Measurements from ENCODE around the gene CAPN8. TPM values are rescaled to one million over a fixed set of nuclear protein-coding genes. Genes with fewer than 3 reads are reported as not detected.
A peak's percentile ranks its signal among the peaks of the same experiment; 100 is the strongest.

Gene CAPN8
- total RNA-seq, 1 donor from 2014 or later: not detected

DNA sequence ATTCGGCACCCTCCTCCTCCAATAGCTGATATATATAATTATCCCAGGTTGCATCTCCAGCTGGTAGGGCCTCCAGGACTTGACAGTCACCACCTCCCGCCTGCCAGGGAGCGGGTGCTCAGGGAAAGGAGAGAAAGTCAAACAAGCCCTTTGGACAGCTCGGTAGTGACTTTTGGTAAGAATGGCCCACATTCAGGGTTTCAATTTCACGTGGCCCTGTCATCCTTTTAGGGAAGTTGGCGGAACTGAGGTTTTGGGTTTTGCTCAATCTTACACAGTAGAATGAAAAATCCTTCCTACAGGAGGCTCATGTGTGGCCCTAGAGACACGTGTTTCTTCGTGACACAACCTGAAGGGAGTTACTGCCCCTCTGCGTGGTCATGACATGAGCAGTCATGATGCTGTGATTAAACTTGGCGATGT is 44.2 kb downstream of the CAPN8 start:
- FAIRE-seq (no peak), DNase-seq (ENCODE audit: low spot score in 2 of 2) (no peak)

DNA sequence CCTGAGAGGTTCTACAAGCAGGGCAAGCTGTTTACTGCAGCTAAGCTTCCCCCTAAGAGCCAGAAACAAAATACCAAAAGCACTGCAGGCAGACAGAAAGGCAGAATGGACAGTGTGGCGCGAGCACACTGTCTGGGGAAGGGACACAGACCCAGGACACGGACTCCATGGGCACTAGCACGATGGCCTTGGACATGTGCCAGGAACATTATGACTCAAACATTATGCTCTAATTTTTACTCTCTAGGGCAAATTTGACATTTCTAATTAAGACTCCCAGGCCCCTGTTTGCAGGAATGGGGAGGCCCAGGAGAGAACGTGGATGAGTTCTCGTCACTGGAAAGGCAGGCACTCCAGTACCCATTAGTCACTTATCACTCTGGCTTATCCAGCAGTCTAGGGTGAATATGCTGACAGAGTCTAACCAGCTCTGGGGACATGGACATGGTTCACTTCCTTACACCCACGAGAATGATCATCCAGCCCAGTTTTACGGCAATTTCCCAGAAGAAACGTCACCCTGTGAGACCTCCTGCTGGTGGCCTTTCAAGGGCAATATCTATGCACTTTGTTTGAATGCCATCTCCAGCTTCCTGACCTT is 45.1 kb downstream of the CAPN8 start:
- FAIRE-seq: no peak
- no peak for DNase-seq (ENCODE audit: low spot score in 2 of 2)

DNA sequence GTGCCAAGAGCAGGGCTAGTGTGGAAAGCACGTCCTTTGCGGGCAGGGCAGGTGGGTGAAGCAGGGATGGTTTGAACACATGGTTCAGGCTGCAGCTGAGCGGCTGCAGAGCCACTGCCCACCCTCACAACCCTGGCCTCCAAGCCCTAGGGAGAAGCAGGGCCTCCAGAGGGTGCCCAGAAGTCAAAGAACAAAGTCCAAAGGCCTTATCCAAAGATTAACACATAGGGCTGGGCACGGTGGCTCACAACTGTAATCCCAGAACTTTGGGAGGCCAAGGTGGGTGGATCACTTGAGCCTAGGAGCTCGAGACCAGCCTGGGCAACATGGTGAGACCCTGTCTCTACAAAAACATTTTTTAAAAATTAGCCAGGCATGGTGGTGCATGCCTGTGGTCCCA is 46.8 kb downstream of the CAPN8 start:
- DNase-seq (ENCODE audit: low spot score in 2 of 2): no peak
- no peak for FAIRE-seq

DNA sequence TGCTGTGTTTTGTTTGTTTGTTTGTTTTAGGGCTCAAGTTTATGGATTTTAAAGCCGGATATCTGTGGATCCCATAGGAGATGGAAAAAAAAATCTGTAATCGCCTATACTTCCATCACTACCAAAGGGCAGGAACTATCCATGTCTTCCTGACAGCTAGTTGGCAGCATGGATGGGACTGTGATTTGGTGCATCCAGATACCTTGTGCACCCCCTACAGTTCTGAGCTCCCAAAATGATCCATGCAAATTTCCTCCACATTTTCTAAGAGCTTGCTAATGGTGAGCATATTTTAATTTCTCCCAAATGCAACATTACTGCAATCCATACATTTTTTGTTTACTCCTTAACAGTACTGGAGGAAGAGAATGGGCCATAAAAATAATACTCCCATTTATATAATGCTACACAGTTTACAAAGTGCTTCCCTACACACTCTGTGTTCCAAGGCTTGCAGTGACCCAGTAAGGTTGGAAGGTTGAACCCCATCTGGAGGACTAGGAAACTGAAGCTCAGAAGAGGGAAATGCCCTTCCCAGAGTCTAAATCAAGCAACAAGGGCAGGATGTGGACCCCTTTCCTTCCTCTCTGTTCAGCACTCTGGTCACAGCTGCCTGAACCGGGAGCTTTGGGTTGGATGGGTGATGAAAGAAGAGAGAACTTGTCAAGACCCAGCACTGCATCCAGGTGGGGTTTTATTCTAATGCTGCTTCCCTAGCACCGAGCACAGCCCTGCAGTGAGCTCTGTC is 48.0 kb downstream of the CAPN8 start:
- DNase-seq (ENCODE audit: low spot score in 2 of 2) (no peak), FAIRE-seq (no peak)

DNA sequence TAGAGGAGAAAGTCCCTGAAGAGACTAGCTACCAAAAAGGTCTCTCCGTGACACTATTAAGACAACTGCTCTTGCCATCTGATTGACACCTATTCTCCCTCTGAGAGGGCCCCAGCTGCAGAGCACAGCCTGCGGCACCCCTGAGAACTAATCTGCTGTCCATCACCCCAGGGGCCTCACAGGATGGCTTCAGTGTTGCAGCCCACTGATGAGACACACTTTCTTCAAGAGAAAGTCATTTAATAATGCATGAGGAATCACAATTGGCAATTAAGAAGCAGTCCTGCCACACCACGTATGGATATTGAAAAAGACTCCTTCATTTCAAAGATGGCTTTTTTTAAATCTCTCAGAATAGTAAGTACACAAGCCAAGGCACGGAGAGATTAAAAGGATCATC is 48.9 kb downstream of the CAPN8 start:
- FAIRE-seq (no peak), DNase-seq (ENCODE audit: low spot score in 2 of 2) (no peak)

DNA sequence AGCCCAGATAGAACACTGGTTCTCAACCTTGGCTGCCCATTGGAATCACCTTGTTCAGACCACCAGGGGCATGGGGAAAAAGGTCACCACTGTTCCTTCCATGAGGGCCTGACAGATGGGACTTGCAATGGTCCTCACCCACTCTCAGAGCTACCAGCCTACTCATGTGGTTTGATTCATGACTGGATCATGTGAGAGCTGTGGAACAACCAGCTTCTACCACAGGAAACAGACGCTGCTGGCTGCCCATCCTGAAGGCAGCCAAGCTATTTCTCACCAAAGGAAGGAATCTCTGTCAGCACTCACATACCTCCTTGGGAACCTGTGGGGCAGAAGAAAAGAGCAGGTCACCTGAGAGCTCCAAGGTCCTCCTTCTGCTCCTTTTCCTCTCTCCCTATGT is 53.6 kb downstream of the CAPN8 start:
- FAIRE-seq: no peak

DNA sequence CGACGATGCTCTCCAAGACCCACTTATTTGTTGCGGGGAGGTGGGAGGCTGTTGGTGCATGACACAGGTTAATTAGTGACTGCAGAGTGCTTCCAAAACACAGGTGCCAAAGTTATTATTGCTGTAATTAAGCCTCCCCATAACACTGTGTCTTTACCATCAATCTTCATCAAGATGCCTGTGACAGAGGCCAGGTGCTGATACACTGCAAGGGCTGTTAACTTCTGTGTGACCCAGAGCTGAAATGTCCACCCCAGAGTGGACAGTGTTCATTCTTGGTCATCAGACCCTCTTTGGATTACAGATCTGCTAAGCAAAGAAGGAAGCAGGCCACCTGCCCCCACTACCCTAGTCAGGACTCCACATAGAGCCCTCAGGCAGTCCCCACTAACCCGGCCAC is 55.5 kb downstream of the CAPN8 start:
- no peak for DNase-seq (ENCODE audit: low spot score in 2 of 2)
- no peak for FAIRE-seq

More for the DNA sequence above, 53.6 kb downstream of the CAPN8 start:
- no peak for DNase-seq (ENCODE audit: low spot score in 2 of 2)

DNA sequence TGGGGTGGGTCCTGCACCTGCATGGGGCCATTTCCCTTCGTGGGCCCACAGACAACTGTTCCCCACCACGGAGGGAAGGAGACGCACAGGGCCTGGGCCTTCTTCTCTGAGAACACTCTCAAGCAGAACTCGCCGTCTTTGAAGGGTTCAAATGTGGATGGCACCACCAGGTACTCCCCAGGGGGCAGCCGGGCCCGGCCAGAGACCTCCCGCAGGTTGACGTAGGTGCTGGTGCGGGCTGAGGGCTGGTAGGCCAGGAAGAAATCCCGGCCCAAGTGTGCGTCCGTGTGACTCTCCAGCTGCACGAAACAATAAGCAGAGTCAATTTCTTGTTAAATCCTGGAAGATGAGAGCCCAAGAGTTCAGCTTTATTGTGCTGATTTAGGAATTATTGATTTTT is 56.4 kb downstream of the CAPN8 start:
- no peak for DNase-seq (ENCODE audit: low spot score in 2 of 2)
- FAIRE-seq: no peak

DNA sequence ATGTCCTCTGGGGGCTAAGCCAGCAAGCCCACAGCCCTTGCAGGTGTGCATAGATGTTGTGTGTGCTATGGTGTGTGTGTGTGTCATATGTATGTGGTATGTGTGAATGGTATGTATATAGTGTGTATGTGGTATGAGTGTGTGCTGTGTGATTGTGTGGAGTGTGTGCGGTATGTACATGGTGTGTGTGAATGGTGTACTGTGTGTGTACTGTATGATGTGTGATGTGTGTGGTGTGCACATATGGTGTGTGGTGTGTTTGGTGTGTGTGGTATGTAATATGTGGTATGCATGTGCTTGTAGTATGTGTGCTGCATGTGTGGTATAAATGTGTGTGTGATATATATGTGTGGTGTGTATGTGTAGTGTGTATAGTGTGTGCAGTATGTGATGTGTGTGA is 107.0 kb downstream of the CAPN8 start:
- FAIRE-seq (no peak), DNase-seq (ENCODE audit: low spot score in 2 of 2) (no peak)

DNA sequence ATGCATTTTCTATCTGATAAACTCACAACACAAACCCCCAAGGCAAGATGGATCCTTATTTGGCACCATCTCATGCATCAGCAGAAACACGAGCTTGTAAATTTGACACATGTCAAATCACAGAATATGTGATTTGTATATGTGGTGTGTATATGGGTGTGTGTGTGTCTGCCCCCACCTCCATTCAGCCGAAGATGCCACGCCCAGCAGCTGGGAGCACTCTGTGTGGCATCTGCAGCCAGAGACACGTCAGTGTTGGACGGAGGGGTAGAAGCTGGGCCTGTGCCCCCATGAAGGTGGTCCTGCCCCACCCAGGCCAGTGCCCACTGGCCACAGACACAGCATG is 108.4 kb downstream of the CAPN8 start:
- no peak for FAIRE-seq
- DNase-seq (ENCODE audit: low spot score in 2 of 2): no peak

DNA sequence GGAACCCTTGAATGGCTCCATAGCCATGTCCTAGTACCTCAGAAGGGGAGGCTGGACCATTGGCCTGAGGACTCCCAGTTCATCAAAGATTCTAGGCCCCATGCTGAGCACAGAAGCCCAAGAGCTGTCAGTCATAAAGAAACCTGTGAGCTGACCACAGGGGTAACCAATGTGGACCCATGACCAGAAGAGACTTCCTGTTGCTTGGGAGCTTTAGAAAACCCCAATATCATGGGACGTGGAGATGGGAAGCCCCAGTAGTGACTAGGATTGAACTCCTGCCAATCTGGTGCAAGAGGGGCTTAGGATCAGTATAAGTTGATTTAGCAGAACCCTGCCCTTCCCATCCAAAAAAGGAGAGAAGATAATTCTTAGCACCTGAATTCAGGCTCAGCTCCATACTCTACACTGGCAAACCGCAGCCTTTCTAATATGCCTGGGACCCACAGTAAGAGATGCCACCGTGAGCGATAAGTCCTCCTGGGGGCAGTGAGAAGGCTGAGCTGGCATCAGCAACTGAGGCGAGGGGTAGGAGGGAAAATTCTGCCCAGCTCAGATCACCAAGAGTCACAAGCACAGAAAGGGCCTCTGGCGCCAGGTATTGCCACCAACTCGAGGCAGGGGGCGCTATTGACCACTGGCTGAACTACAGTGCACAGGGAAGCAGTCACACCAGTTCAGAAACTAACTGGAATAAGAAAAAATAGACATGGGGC is 108.9 kb downstream of the CAPN8 start:
- FAIRE-seq (no peak), DNase-seq (ENCODE audit: low spot score in 2 of 2) (no peak)

DNA sequence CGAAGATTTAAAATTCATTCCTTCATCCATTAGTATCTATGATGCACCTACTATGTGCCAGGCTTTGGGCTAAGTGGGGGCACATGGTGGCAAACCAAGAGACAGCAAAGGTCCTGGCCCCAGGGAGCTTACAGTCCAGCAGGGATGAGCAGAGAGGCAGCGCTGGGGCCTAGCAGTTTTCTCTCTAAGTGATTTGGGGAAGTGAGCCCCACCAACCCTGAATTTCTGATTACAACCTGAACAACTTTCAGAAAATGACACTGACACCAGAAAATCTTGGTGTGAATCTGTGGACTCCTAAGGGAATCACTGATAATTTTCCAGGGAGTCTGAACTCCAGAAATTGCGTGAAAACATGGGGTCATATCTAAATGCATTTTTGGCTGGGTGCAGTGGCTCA is 111.5 kb downstream of the CAPN8 start:
- no peak for DNase-seq (ENCODE audit: low spot score in 2 of 2)
- no peak for FAIRE-seq

DNA sequence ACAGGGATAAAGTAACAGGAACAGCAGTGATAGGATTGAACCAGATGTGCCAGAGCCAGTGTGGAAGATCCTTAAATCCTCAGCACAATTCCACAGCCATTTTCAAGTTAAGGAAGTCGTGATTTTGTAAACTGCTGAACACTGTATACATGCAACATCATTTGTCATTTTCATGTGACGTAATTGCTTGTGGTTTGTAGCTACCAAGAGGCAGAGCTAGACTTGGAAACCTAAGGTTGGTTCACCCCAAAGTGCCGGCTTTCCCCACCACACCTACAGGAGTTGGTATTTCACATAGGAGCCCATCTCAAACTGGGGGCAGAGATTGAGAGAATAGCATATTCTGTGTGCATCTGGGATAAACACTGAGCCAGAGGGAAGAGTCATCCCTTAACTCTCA is 113.9 kb downstream of the CAPN8 start:
- DNase-seq (ENCODE audit: low spot score in 2 of 2): no peak
- no peak for FAIRE-seq

DNA sequence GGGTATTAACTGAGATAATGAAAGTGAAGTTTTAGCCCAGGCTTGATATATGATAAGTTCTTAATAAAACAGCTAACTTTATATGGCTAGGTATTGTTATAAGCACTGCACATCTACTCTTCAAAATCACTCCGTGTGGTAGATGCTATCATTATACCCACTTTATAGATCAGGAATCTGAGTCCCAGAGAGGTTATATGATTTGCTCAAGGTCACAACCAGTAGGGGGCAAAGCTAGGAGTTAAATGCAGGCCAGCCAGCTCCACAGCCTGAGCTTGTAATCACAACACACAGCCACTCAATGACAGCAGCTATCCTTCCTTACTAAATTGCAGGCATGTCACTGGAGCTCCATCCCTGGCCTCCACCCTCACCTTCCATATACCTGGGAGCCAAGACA is 115.8 kb downstream of the CAPN8 start:
- DNase-seq (ENCODE audit: low spot score in 2 of 2) (no peak), FAIRE-seq (no peak)

DNA sequence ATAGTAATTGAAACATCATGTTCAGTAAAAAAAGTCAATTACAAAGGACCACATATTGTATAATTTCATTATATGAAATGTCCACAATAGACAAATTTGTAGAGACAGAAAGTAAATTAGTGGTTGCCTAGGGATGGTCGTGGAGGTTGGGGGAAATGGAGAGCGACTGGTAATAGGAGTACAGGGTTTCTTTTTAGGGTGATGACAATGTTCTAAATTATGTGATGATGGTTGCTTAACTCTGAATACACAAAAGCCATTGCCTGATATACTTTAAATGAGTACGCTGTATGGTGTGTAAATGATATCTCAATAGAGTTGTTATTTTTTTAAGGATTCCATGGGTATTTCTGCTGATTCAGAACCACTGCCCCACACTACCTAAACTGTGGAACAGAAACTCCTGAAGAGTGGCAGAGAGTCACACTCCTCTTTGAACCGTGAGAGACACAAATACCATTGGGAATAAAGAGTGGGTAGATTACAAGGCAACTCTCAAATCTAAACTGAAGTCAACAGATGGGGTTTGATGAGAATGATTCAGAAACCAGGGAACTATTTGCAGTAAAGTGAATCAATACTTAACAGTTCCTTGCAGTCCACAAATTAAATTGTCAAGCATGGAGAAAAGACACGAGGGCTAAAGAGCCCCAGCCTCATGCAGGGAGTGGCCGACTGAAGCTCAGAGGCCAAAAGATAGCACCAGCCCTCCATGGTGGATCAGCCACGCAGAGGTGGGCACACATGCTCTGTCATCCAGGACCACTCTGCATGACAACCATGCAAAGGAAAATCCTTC is 118.0 kb downstream of the CAPN8 start:
- DNase-seq (ENCODE audit: low spot score in 2 of 2): no peak

DNA sequence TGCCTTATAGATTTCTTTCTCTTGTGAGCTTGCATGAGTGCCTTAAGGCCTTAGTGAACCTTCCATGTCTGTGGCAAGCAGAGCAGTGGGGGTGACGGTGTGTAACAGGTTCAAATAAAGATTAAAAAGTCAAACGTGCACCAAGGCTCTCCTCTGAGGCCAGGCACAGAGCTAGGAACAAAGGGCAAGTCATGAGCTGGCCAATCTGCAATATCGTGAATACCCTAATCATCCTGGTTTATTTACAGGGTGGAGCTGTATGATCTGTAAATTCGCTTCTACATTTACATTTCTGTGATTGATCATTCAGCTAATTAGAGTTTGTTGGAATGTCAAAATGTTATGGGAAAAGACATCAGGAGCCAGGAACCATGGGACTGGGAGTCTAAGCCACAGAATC is 120.2 kb downstream of the CAPN8 start:
- DNase-seq (ENCODE audit: low spot score in 2 of 2): no peak
- FAIRE-seq: no peak

More for the DNA sequence above, 118.0 kb downstream of the CAPN8 start:
- FAIRE-seq: no peak

DNA sequence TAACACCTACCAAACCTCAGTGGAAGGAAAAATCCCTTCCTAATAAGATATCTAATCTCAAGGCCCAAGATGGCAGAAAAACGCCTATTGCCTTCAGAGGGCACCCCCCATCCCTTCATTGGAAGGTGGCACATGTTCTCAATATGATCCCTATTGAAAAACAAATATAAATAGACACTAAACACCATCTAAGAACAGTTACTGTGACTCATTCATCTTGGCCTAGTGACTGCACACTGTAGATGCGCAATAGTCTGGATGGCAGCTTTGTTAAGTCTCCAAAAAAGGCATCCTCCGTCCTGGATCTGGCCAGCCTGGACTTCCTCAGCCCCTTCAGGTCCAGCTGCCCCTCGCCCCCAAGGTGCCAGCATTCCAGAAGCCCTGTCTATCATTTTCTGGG is 121.9 kb downstream of the CAPN8 start:
- FAIRE-seq (no peak), DNase-seq (ENCODE audit: low spot score in 2 of 2) (no peak)

DNA sequence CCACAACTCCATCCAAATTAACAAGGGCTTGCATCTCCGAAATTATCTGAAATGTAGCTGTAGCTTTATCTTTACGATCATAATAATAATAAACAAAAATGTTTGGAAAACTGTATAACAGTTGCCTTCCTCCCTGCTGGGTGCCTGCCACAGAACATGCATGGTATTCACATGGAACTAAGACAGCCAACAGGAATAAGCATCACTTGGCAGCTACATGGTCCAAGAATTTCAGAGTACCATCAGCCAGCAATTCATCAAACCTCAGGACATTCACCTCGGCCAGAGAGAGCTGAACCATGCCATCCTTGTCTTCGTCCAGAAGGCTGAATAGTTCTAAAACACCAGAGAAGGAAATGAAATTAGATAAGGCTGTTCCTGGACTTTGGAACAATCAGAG is 122.7 kb downstream of the CAPN8 start:
- DNase-seq (ENCODE audit: low spot score in 2 of 2) (no peak), FAIRE-seq (no peak)

DNA sequence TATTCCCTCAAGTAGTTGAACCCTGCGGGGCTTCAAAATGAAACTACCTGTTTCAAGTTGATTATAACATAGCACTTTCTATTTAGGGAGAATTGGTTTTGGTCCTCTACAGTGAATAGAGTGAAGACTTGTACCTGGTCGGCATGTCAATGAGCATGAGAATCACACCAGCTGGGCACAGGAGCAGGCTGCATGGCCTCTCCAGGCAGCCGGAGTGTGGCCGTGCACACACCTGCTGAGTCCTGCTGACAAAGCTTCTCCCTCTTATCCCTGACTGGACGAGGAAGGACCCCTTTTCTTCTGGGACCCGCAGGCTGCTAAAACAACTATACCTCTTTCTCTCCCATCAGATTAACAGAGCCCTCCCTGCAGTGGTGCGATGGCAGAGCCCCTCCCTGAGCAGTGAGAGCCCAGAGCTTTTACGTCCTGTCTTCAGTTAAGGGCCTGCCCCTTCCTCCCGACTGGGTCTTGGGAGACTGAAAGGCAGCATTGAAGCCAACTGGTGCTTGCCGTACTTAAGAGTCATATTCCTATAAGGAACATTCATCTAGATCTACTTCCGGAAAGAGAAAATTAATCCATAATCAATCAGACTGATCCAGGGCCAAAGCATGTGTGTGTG is 124.9 kb downstream of the CAPN8 start:
- no peak for FAIRE-seq
- DNase-seq (ENCODE audit: low spot score in 2 of 2): no peak

DNA sequence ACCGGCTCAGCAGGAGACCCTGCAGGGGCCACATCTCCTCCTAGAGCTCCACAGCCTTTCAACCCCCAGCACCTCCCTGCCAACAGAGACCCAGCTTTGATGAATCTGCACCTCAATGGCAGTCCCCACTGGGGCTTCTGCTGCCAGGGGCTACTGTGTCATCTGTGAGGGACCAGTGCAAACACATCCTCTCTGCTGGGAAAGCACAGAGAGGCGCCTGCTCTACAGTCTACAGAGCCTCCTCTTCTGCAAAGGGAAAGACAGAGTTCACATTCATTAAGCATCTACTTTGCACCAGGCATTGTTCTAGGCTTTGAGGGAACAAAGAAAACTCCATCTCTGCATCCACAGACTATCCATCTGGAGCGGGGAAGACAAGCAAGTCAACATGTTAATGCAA is 125.8 kb downstream of the CAPN8 start:
- DNase-seq (ENCODE audit: low spot score in 2 of 2) (no peak), FAIRE-seq (no peak)

DNA sequence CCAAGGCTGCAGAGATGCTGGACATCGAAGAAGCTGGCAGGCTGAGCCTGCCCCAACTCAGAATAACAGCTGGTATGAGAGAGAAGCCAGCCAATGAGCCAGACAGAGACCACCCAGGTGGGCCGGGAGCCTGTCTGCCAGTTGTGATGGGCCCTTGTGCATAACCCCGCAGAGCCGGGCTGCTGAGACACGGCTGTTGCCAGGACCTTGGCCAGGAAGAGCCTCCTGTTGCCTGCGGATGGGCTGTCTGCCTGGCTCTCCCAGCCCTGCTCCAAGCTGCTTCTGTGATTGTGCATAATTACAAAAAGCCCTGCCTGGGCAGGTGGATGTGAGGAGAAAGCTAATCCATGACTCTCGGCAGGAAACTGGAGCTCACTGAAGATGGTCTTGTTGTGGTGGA is 126.5 kb downstream of the CAPN8 start:
- no peak for FAIRE-seq
- DNase-seq (ENCODE audit: low spot score in 2 of 2): peak in 1 of 2 donors; percentile 18

Data from frontal cortex (tissue), 4 donors.